GM23338 (cell line): ENCODE data around the gene ADAM15. TPM values are rescaled to one million over a fixed set of nuclear protein-coding genes. Genes with fewer than 3 reads are reported as not detected.

Source experiments
- ATAC-seq: fragments of 200-7000 bp; cut with Tn5 transposase; 3 replicates; pipeline ENCODE4 v1.9.1; 2020
- DNase-seq: peaks from one replicate; pipeline ENCODE4 v3.0.0-alpha.2; 2015; ENCODE audit warnings: low spot score
- H2AFZ ChIP-seq: fragments of 200-600 bp; sonication (generic); 2 replicates; pipeline ENCODE4 v1.8.0; 2016; ENCODE audit warnings: antibody characterized with exemption, mild to moderate bottlenecking, moderate library complexity
- H3F3A ChIP-seq: fragments of 200-600 bp; sonication (generic); replicated peaks from 2 replicates; pipeline ENCODE4 v1.8.0; 2017; ENCODE audit warnings: antibody characterized with exemption, mixed run types, low read depth
- H3K27ac ChIP-seq: fragments of 200-600 bp; sonication (generic); 2 replicates; pipeline ENCODE4 v1.6.1; 2016; ENCODE audit warnings: low read depth
- H3K27me3 ChIP-seq: fragments of 200-600 bp; sonication (generic); 2 replicates; pipeline ENCODE4 v1.8.0; 2016; ENCODE audit warnings: mild to moderate bottlenecking, mixed run types, moderate library complexity; ENCODE audit not compliant: insufficient read depth
- H3K36me3 ChIP-seq: fragments of 200-600 bp; sonication (generic); 2 replicates; pipeline ENCODE4 v1.8.0; 2016; ENCODE audit warnings: mild to moderate bottlenecking; ENCODE audit not compliant: insufficient read depth
- H3K4me1 ChIP-seq: fragments of 200-600 bp; sonication (generic); 2 replicates; pipeline ENCODE4 v1.8.0; 2016; ENCODE audit warnings: mild to moderate bottlenecking, moderate library complexity; ENCODE audit not compliant: insufficient read depth
- H3K4me2 ChIP-seq: fragments of 200-600 bp; sonication (generic); 2 replicates; pipeline ENCODE4 v1.7.1; 2017; ENCODE audit warnings: mixed run types
- H3K4me3 ChIP-seq: fragments of 200-600 bp; sonication (generic); 2 replicates; pipeline ENCODE4 v1.6.1; 2016; ENCODE audit warnings: mixed run types
- H3K79me2 ChIP-seq: fragments of 200-600 bp; sonication (generic); replicated peaks from 2 replicates; pipeline ENCODE4 v1.8.0; 2017; ENCODE audit warnings: mild to moderate bottlenecking; ENCODE audit not compliant: insufficient read depth
- H3K9me2 ChIP-seq: fragments of 200-600 bp; sonication (generic); 2 replicates; pipeline ENCODE4 v1.8.0; 2017; ENCODE audit not compliant: insufficient read depth
- H4K20me1 ChIP-seq: fragments of 200-600 bp; sonication (generic); replicated peaks from 2 replicates; pipeline ENCODE4 v1.8.0; 2017; ENCODE audit warnings: mild to moderate bottlenecking; ENCODE audit not compliant: insufficient read depth
- H3K27ac Mint-ChIP-seq: 2 replicates; pipeline ENCODE4 v1.8.0; 2020; ENCODE audit warnings: inconsistent platforms, mild to moderate bottlenecking, moderate library complexity, mixed read lengths
- H3K27me3 Mint-ChIP-seq: 3 replicates; pipeline ENCODE4 v1.8.0; 2022; ENCODE audit warnings: low read depth, mild to moderate bottlenecking, moderate library complexity, mixed read lengths, inconsistent platforms; ENCODE audit not compliant: insufficient read depth, poor library complexity
- H3K36me3 Mint-ChIP-seq: 3 replicates; pipeline ENCODE4 v1.8.0; 2021; ENCODE audit warnings: low read depth, mild to moderate bottlenecking, inconsistent platforms, moderate library complexity, mixed read lengths
- H3K4me1 Mint-ChIP-seq: 3 replicates; pipeline ENCODE4 v1.8.0; 2020; ENCODE audit warnings: mild to moderate bottlenecking, inconsistent platforms, mixed read lengths
- H3K4me3 Mint-ChIP-seq: 3 replicates; pipeline ENCODE4 v1.8.0; 2021; ENCODE audit warnings: moderate library complexity, mild to moderate bottlenecking, inconsistent platforms, mixed read lengths
- H3K9me3 Mint-ChIP-seq: 3 replicates; pipeline ENCODE4 v1.8.0; 2020; ENCODE audit warnings: moderate library complexity, mild to moderate bottlenecking, inconsistent platforms, mixed read lengths
- CREB1 ChIP-seq: fragments of 250-450 bp; sonication (Bioruptor Pico); IDR thresholded peaks from 2 replicates; pipeline ENCODE4 v1.5.0; 2020; ENCODE audit warnings: low read depth, mild to moderate bottlenecking, moderate library complexity
- EZH2 ChIP-seq: fragments of 200-600 bp; sonication (generic); IDR thresholded peaks from one replicate; pipeline ENCODE4 v1.8.0; 2017; ENCODE audit warnings: antibody characterized with exemption, mild to moderate bottlenecking, low read depth; ENCODE audit not compliant: unreplicated experiment
- JUNB ChIP-seq: IDR thresholded peaks from one replicate; pipeline ENCODE4 v1.6.1; 2016; ENCODE audit warnings: antibody characterized with exemption; ENCODE audit not compliant: unreplicated experiment
- NANOG ChIP-seq: IDR thresholded peaks from 2 replicates; pipeline ENCODE4 v1.6.1; 2016; ENCODE audit warnings: antibody characterized with exemption, borderline replicate concordance
- POLR2AphosphoS5 ChIP-seq: IDR thresholded peaks from 2 replicates; pipeline ENCODE4 v1.6.1; 2016; ENCODE audit warnings: antibody characterized with exemption, low read depth
- STAT1 ChIP-seq: IDR thresholded peaks from one replicate; pipeline ENCODE4 v1.6.1; 2016; ENCODE audit warnings: antibody characterized with exemption; ENCODE audit not compliant: unreplicated experiment
- ZNF114 ChIP-seq: fragments of 250-450 bp; sonication (Bioruptor Pico); IDR thresholded peaks from 2 replicates; pipeline ENCODE4 v1.5.0; 2020; ENCODE audit warnings: mild to moderate bottlenecking, moderate library complexity
- polyA plus RNA-seq: library from polyadenylated mRNA; unstranded; fragments of >200 nt; fragmentation: Nextera tagmentation; extraction: Ambion mirVana; gene quantifications from 2 replicates; pipeline ENCODE4 v1.2.1, GENCODE V29; 2016
- total RNA-seq: library from RNA; depleted of rRNA; stranded (reverse); fragments of >200 nt; shearing (Covaris generic); gene quantifications from 2 replicates; pipeline ENCODE4 v1.2.3, GENCODE V29; 2014
- TF ChIP-seq, protein P1 (sequence below): IDR thresholded peaks from 2 replicates; pipeline ENCODE4 v1.6.1; 2016; ENCODE audit warnings: antibody characterized with exemption
- TF ChIP-seq, protein P2 (sequence below): IDR thresholded peaks from one replicate; pipeline ENCODE4 v1.6.1; 2018; ENCODE audit warnings: antibody characterized with exemption; ENCODE audit not compliant: unreplicated experiment
- TF ChIP-seq, protein P3 (sequence below), 2 experiments: fragments of 200-600 bp in 1 of 2; sonication (generic) in 1 of 2; conservative IDR thresholded peaks; 2 replicates each; pipeline versions ENCODE4 v1.5.1 to v1.6.1; 2016 to 2017; ENCODE audit warnings: antibody characterized with exemption in 2 of 2, low read depth in 2 of 2, mild to moderate bottlenecking in 2 of 2, moderate library complexity in 1 of 2

The ADAM15 gene
- total and polyA plus RNA-seq, 2 experiments from 2014 or later = 24.2 to 31.1 TPM

DNA sequence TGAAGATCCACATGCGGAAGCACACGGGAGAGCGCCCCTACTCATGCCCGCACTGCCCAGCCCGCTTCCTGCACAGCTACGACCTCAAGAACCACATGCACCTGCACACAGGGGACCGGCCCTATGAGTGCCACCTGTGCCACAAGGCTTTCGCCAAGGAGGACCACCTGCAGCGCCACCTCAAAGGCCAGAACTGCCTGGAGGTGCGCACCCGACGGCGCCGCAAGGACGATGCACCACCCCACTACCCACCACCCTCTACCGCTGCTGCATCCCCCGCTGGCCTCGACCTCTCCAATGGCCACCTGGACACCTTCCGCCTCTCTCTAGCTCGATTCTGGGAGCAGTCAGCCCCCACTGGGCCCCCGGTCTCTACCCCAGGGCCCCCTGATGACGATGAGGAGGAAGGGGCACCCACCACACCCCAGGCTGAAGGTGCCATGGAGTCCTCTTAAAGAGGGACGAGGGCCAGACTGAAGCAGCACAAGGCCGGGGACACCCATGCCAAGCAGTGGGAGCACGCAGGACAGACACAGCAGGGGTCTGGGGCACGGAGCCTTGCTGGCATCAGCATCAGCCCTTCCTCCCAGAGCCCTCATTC is 34.8 kb upstream of the ADAM15 start:
- ATAC-seq = no peak
- H3K36me3 Mint-ChIP-seq = peaks cover 34% of the 10 kb centered on the region

DNA sequence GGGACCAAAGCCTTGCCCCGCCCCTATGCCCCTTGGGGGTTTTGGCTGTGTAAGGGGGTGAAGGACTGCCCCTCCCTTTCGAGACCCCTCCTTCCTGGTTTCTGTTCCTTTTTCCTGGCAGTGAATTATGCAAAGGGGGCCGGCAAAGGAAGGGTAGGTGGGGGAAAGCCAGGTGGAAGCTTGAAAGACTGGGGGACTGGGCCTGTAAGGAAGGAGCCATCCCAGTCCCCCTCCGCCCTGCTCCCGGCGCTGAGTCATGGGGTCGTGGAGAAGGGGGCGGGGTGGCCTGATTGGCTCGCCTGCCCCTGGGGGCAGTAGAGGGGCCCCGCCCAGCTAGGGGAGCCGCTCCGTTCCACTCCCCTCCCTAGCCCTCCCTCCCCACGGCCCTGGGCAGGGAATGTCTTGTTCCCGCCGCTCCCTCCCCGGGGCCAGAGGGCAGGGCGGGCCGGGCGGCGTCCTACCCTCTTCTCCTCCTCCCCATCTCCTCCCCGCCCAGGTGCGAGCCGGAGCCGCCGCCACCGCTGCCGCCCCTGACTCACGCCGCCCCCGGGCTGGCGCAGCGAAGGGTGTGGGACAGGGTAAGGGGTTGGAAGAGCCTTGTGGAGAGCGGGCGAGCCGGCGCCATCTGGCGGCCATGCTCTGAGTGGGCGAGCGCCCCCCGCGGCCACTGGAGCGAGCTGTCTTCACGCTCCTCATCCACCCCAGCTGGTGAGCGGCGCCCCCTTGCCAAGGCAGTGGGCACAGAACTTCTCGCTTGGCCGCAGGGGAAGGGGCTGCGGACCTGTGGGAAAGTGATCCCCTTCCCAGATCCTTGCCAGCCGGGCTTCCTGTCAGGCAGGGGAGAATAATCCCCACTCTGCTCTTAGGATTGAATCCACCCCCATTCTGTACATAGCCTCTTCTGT is 33.8 kb upstream of the ADAM15 start:
- Histone ChIP-seq H3K4me3 (peak overlapping the region; percentile 66), H2AFZ (no peak overlapping the region)

More for the DNA sequence above, 34.8 kb upstream of the ADAM15 start:
- no peak for DNase-seq
- Histone ChIP-seq H2AFZ (no peak overlapping the region), H3K36me3 (no peaks in the 10 kb centered on the region), H3K27me3 (no peaks in the 10 kb centered on the region), H3K79me2 (peaks cover 5% of the 10 kb centered on the region), H3K4me3 (peak overlapping the region; percentile 66), H3K27ac (peak overlapping the region; percentile 94; the same call in 1 of the 2 replicates), H4K20me1 (peaks cover 6% of the 10 kb centered on the region; the same call in 1 of the 2 replicates), H3K4me1 (peaks cover 32% of the 10 kb centered on the region), H3F3A (0 out of 2 replicates have a peak, but pooled peaks cover 3% of the 10 kb centered on the region), H3K9me2 (no peaks in the 10 kb centered on the region), H3K4me2 (peak overlapping the region; percentile 81)
- TF ChIP-seq EZH2 = no peak
- Mint-ChIP-seq H3K9me3 (no peaks in the 10 kb centered on the region), H3K4me3 (peak overlapping the region; percentile 48; the same call in 2 of the 3 replicates), H3K4me1 (peaks cover 52% of the 10 kb centered on the region), H3K27me3 (peaks cover 23% of the 10 kb centered on the region), H3K27ac (peak overlapping the region; percentile 98)

More for the DNA sequence above, 33.8 kb upstream of the ADAM15 start:
- H3K36me3 ChIP-seq = no peaks in the 10 kb centered on the region
- TF ChIP-seq, protein P1, sequence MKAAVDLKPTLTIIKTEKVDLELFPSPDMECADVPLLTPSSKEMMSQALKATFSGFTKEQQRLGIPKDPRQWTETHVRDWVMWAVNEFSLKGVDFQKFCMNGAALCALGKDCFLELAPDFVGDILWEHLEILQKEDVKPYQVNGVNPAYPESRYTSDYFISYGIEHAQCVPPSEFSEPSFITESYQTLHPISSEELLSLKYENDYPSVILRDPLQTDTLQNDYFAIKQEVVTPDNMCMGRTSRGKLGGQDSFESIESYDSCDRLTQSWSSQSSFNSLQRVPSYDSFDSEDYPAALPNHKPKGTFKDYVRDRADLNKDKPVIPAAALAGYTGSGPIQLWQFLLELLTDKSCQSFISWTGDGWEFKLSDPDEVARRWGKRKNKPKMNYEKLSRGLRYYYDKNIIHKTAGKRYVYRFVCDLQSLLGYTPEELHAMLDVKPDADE = no peak
- TF ChIP-seq NANOG (no peak), POLR2AphosphoS5 (peak; percentile 71), JUNB (no peak), STAT1 (no peak), CREB1 (CRISPR knock-in tag) (peak; percentile 3; the same call in 1 of the 2 replicates), ZNF114 (no peak)
- TF ChIP-seq, protein P2, sequence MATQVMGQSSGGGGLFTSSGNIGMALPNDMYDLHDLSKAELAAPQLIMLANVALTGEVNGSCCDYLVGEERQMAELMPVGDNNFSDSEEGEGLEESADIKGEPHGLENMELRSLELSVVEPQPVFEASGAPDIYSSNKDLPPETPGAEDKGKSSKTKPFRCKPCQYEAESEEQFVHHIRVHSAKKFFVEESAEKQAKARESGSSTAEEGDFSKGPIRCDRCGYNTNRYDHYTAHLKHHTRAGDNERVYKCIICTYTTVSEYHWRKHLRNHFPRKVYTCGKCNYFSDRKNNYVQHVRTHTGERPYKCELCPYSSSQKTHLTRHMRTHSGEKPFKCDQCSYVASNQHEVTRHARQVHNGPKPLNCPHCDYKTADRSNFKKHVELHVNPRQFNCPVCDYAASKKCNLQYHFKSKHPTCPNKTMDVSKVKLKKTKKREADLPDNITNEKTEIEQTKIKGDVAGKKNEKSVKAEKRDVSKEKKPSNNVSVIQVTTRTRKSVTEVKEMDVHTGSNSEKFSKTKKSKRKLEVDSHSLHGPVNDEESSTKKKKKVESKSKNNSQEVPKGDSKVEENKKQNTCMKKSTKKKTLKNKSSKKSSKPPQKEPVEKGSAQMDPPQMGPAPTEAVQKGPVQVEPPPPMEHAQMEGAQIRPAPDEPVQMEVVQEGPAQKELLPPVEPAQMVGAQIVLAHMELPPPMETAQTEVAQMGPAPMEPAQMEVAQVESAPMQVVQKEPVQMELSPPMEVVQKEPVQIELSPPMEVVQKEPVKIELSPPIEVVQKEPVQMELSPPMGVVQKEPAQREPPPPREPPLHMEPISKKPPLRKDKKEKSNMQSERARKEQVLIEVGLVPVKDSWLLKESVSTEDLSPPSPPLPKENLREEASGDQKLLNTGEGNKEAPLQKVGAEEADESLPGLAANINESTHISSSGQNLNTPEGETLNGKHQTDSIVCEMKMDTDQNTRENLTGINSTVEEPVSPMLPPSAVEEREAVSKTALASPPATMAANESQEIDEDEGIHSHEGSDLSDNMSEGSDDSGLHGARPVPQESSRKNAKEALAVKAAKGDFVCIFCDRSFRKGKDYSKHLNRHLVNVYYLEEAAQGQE = no peak
- TF ChIP-seq, protein P3, sequence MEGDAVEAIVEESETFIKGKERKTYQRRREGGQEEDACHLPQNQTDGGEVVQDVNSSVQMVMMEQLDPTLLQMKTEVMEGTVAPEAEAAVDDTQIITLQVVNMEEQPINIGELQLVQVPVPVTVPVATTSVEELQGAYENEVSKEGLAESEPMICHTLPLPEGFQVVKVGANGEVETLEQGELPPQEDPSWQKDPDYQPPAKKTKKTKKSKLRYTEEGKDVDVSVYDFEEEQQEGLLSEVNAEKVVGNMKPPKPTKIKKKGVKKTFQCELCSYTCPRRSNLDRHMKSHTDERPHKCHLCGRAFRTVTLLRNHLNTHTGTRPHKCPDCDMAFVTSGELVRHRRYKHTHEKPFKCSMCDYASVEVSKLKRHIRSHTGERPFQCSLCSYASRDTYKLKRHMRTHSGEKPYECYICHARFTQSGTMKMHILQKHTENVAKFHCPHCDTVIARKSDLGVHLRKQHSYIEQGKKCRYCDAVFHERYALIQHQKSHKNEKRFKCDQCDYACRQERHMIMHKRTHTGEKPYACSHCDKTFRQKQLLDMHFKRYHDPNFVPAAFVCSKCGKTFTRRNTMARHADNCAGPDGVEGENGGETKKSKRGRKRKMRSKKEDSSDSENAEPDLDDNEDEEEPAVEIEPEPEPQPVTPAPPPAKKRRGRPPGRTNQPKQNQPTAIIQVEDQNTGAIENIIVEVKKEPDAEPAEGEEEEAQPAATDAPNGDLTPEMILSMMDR (conservative IDR thresholded peaks at IDR 0.05; ENCODE audit: low read depth in 2 of 2) = peak; percentile 88 to 99
- H3K27me3 Mint-ChIP-seq = peaks cover 26% of the 10 kb centered on the region
- H3K9me3 Mint-ChIP-seq = no peaks in the 10 kb centered on the region
- no peaks in the 10 kb centered on the region for H3K27me3 ChIP-seq
- peak overlapping the region; percentile 68 for H3K4me3 Mint-ChIP-seq
- peaks cover 6% of the 10 kb centered on the region; the same call in 1 of the 2 replicates for H4K20me1 ChIP-seq
- peaks cover 31% of the 10 kb centered on the region for H3K4me1 ChIP-seq
- peak overlapping the region; percentile 94 for H3K27ac ChIP-seq
- peaks cover 5% of the 10 kb centered on the region for H3K79me2 ChIP-seq
- H3K36me3 Mint-ChIP-seq = peaks cover 34% of the 10 kb centered on the region
- ATAC-seq (peak; percentile 87), DNase-seq (peak; percentile 95)
- 0 out of 2 replicates have a peak, but pooled peaks cover 3% of the 10 kb centered on the region for H3F3A ChIP-seq
- peak overlapping the region; percentile 81 for H3K4me2 ChIP-seq
- H3K27ac Mint-ChIP-seq = peak overlapping the region; percentile 98
- H3K9me2 ChIP-seq = no peaks in the 10 kb centered on the region
- peaks cover 52% of the 10 kb centered on the region for H3K4me1 Mint-ChIP-seq
